Loucy (cell line): ENCODE results near the gene MVP.

Experiments
- H2AFZ ChIP-seq: fragments of 200-600 bp; sonication (generic); 2 replicates; pipeline ENCODE4 v1.6.0; 2016; ENCODE audit warnings: antibody characterized with exemption, mild to moderate bottlenecking, low read length, moderate library complexity
- H3F3A ChIP-seq: fragments of 200-600 bp; 2 replicates; pipeline ENCODE4 v1.6.0; 2016; ENCODE audit warnings: antibody characterized with exemption, low read depth, mild to moderate bottlenecking
- H3K27me3 ChIP-seq: fragments of 200-600 bp; sonication (generic); 2 replicates; pipeline ENCODE4 v1.6.1; 2014; ENCODE audit warnings: low read length, mild to moderate bottlenecking; ENCODE audit not compliant: insufficient read depth, poor library complexity, severe bottlenecking
- H3K36me3 ChIP-seq: fragments of 200-600 bp; sonication (generic); 2 replicates; pipeline ENCODE4 v1.6.1; 2016; ENCODE audit warnings: low read length; ENCODE audit not compliant: insufficient read depth
- H3K4me1 ChIP-seq: fragments of 200-600 bp; sonication (generic); 2 replicates; pipeline ENCODE4 v1.5.1; 2014; ENCODE audit warnings: low read length, mild to moderate bottlenecking; ENCODE audit not compliant: insufficient read depth, poor library complexity, severe bottlenecking
- H3K4me2 ChIP-seq: fragments of 200-600 bp; sonication (generic); 2 replicates; pipeline ENCODE4 v1.6.0; 2014; ENCODE audit warnings: antibody characterized with exemption, low read length, low read depth, mild to moderate bottlenecking; ENCODE audit not compliant: poor library complexity, severe bottlenecking
- H3K4me3 ChIP-seq: fragments of 200-600 bp; sonication (generic); 2 replicates; pipeline ENCODE4 v1.5.1; 2014; ENCODE audit warnings: low read length, mild to moderate bottlenecking, mixed read lengths; ENCODE audit not compliant: poor library complexity, severe bottlenecking
- H3K79me2 ChIP-seq: fragments of 200-600 bp; sonication (generic); 2 replicates; pipeline ENCODE4 v1.6.1; 2014; ENCODE audit warnings: low read length; ENCODE audit not compliant: insufficient read depth
- H3K9ac ChIP-seq: fragments of 200-600 bp; sonication (generic); 2 replicates; pipeline ENCODE4 v1.6.0; 2014; ENCODE audit warnings: mild to moderate bottlenecking, low read depth, low read length, moderate library complexity; ENCODE audit not compliant: poor library complexity, severe bottlenecking
- H3K9me2 ChIP-seq: fragments of 200-600 bp; sonication (generic); replicated peaks from 2 replicates; pipeline ENCODE4 v1.6.1; 2016; ENCODE audit warnings: low read depth, low read length, mixed read lengths
- H3K9me3 ChIP-seq: fragments of 200-600 bp; sonication (generic); 2 replicates; pipeline ENCODE4 v1.6.1; 2014; ENCODE audit warnings: mild to moderate bottlenecking, antibody characterized with exemption, low read length, low read depth; ENCODE audit not compliant: insufficient read depth
- H4K20me1 ChIP-seq: fragments of 200-600 bp; sonication (generic); 2 replicates; pipeline ENCODE4 v1.6.0; 2014; ENCODE audit warnings: antibody characterized with exemption, low read length, mild to moderate bottlenecking; ENCODE audit not compliant: insufficient read depth, poor library complexity, severe bottlenecking
- EZH2phosphoT487 ChIP-seq: fragments of 200-600 bp; IDR thresholded peaks from 2 replicates; pipeline ENCODE4 v1.6.1; 2018; ENCODE audit warnings: antibody characterized with exemption, mild to moderate bottlenecking, moderate library complexity, borderline replicate concordance
- TF ChIP-seq, protein P1 (sequence below): fragments of 200-600 bp; sonication (generic); conservative IDR thresholded peaks from 2 replicates; pipeline ENCODE4 v1.5.1; 2014; ENCODE audit warnings: mild to moderate bottlenecking, antibody characterized with exemption, low read length

Gene MVP

DNA sequence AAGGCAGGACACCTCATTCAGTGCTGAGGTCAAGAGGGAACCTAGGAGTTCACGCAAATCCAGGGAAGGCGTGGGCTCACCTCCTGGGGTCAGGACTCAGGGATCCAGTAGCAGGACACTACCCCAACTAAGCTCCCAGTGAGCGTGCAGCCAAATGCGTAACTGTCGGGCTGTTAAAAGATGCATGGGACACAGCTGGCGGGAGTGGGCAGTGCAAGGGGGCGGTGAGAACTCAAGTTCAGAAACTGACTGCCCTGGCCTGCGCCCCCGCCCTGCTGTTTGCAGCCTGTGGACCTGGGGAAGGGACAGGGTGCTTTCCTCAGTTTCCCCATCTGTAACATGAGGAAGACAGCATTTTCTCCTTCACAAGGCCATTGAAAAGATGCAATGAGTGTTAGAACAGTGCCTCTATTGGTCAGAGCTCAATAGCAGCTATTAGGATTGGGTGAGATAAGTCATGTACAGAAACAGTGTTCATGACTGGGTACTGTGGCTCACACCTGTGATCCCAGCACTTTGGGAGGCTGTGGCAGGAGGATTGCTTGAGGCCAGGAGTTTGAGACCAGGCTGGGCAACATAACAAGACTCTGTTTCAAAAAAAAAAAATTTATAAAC, 22.6 kb downstream of the MVP start:
- Histone ChIP-seq H3K36me3 (no peaks in the 10 kb centered on the region), H3K79me2 (no peaks in the 10 kb centered on the region), H4K20me1 (no peaks in the 10 kb centered on the region), H3K9me3 (no peaks in the 10 kb centered on the region), H3K9me2 (no peaks in the 10 kb centered on the region), H3K27me3 (no peaks in the 10 kb centered on the region), H2AFZ (no peak overlapping the region), H3F3A (no peaks in the 10 kb centered on the region), H3K9ac (no peak overlapping the region), H3K4me1 (no peaks in the 10 kb centered on the region), H3K4me3 (no peak overlapping the region), H3K4me2 (no peak overlapping the region)
- no peak for TF ChIP-seq EZH2phosphoT487
- TF ChIP-seq, protein P1, sequence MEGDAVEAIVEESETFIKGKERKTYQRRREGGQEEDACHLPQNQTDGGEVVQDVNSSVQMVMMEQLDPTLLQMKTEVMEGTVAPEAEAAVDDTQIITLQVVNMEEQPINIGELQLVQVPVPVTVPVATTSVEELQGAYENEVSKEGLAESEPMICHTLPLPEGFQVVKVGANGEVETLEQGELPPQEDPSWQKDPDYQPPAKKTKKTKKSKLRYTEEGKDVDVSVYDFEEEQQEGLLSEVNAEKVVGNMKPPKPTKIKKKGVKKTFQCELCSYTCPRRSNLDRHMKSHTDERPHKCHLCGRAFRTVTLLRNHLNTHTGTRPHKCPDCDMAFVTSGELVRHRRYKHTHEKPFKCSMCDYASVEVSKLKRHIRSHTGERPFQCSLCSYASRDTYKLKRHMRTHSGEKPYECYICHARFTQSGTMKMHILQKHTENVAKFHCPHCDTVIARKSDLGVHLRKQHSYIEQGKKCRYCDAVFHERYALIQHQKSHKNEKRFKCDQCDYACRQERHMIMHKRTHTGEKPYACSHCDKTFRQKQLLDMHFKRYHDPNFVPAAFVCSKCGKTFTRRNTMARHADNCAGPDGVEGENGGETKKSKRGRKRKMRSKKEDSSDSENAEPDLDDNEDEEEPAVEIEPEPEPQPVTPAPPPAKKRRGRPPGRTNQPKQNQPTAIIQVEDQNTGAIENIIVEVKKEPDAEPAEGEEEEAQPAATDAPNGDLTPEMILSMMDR: peak; percentile 50

DNA sequence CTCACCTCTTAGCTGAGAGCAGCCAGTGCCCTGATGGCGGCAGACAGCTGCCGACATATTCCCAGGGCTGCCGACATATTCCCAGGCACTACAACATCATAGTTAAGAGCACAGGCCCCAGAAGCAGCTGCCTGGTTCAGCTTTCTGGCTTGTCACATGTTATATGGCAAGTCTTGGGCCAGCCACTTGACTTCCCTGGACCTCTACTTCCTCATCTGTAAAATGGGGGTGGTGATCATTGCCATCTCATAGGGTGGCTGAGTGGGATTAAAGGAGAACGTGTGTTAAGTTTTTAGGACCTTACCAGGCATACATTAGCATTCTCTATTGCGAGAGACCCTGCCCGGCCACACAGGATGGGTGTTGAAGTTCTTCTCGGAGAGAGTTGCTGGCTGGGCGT, 23.7 kb downstream of the MVP start:
- no peaks in the 10 kb centered on the region for H3K4me1 ChIP-seq
- H3K36me3 ChIP-seq: no peaks in the 10 kb centered on the region
- no peak for TF ChIP-seq EZH2phosphoT487
- TF ChIP-seq, protein P1: no peak
- no peak overlapping the region for H3K4me2 ChIP-seq
- H3K9ac ChIP-seq: no peak overlapping the region
- no peak overlapping the region for H2AFZ ChIP-seq
- no peak overlapping the region for H3K4me3 ChIP-seq
- no peaks in the 10 kb centered on the region for H3F3A ChIP-seq
- H4K20me1 ChIP-seq: no peaks in the 10 kb centered on the region
- no peaks in the 10 kb centered on the region for H3K9me2 ChIP-seq
- H3K9me3 ChIP-seq: no peaks in the 10 kb centered on the region
- no peaks in the 10 kb centered on the region for H3K27me3 ChIP-seq
- H3K79me2 ChIP-seq: no peaks in the 10 kb centered on the region

DNA sequence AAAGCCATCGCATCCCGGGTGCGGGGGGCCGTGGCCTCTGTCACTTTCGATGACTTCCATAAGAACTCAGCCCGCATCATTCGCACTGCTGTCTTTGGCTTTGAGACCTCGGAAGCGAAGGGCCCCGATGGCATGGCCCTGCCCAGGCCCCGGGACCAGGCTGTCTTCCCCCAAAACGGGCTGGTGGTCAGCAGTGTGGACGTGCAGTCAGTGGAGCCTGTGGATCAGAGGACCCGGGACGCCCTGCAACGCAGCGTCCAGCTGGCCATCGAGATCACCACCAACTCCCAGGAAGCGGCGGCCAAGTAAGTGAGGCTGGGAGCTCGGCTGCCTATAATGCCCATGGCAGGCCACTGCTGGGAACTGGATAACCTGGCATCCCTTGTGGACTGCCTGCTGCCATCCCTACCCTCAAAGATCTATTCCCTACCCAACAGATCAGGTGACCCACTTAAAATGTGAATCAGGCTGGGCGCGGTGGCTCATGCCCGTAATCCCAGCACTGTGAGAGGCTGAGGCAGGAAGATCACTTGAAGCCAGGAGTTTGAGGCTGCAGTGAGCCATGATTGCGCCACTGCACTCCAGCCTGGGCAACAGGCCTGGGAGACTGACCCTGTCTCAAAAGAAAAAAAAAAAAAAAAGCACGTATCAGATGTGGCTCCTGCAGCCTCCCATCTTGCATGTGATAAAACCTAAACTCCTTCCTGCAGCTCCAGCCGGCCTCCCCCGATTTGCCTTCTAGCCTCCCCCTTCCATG, 24.5 kb downstream of the MVP start:
- Histone ChIP-seq H3K9ac (no peak overlapping the region), H3K36me3 (no peaks in the 10 kb centered on the region), H3K9me3 (no peaks in the 10 kb centered on the region), H3K27me3 (no peaks in the 10 kb centered on the region), H3K4me2 (no peak overlapping the region), H3K4me3 (no peak overlapping the region), H4K20me1 (no peaks in the 10 kb centered on the region), H3K4me1 (no peaks in the 10 kb centered on the region), H3F3A (no peaks in the 10 kb centered on the region), H2AFZ (no peak overlapping the region), H3K79me2 (no peaks in the 10 kb centered on the region), H3K9me2 (no peaks in the 10 kb centered on the region)
- no peak for TF ChIP-seq EZH2phosphoT487
- TF ChIP-seq, protein P1: no peak
